GM10248 (cell line): ENCODE results near the gene TGFBR3.

Experiments used
- CTCF ChIA-PET: fragments of 300-600 bp; sonication (Branson Sonifier 250); formaldehyde crosslinking; extraction: SDS; loops from one replicate; lab custom pipeline; 2021; ENCODE audit warnings: antibody characterized with exemption; lab: Yijun Ruan, JAX
- POLR2A ChIA-PET: fragments of 350-650 bp; sonication (Branson Sonifier 250); formaldehyde crosslinking; extraction: SDS; loops from one replicate; lab custom pipeline; 2020; ENCODE audit warnings: antibody characterized with exemption; lab: Yijun Ruan, JAX
- DNase-seq: peaks from one replicate; pipeline ENCODE4 v3.0.0; 2012; ENCODE audit errors: extremely low spot score
- CTCF ChIP-seq: IDR thresholded peaks from 2 replicates; pipeline ENCODE4 v1.5.1; 2012; ENCODE audit warnings: mild to moderate bottlenecking, low read depth; ENCODE audit errors: extremely low read depth, missing control alignments, control extremely low read depth

TGFBR3 gene

DNA sequence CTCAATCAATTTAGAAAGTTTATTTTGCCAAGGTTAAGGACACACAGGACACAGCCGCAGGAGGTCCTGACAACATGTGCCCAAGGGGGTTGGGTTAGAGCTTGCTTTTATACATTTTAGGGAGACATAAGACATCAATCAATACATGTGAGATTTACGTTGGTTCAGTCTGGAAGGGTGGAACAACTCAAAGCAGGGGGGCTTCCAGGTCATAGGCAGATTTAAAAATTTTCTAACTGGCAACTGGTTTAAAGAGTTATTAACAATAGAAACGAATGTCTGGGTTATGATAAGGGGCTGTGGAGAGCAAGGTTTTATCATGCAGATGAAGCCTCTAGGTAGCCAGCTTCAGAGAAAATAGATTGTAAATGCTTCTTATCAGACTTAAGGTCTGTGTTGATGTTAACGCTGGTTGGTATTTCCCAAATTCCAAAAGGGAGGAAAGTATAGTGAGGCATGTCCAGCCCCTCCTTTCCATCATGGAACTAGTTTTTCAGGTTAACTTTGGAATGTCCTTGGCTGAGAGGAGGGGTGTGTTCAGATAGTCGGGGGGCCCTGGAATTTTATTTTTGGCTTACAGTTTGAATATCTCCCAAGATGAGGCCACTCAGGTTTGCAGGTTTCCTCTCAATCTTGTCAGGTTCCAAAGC is 31.0 kb upstream of the TGFBR3 start:
- DNase-seq = no peak
- ChIA-PET POLR2A (no interaction called here), CTCF (interaction anchor here (1.2 to 1.4 kb wide), 2 partner anchors 12 to 633 kb away, joined by 4 to 5 read pairs; no protein-coding TSS in a partner anchor)
- no peak for TF ChIP-seq CTCF

DNA sequence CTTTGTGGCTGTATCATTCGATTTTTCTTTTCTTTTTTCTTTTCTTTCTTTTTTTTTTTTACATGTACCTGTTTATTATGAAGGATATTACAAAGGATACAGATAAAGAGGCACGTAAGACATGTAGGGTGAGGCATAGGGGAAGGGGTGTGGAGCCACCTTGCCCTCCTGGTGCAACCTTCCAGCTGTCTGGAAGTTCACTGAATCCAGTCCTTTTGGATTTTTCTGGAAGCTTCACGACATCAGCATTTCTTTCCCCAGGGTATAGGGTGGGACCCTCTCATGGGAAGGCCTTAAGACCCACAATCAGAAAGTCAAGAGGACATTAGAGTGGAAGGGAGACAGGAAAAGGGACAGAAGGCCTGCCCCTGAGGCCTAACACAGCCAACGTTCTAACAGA is 30.1 kb upstream of the TGFBR3 start:
- no peak for TF ChIP-seq CTCF
- ChIA-PET POLR2A (no interaction called here), CTCF (interaction anchor here (1.0 to 1.4 kb wide), 2 partner anchors 10 to 633 kb away, joined by 3 to 5 read pairs; no protein-coding TSS in a partner anchor)
- DNase-seq = no peak

DNA sequence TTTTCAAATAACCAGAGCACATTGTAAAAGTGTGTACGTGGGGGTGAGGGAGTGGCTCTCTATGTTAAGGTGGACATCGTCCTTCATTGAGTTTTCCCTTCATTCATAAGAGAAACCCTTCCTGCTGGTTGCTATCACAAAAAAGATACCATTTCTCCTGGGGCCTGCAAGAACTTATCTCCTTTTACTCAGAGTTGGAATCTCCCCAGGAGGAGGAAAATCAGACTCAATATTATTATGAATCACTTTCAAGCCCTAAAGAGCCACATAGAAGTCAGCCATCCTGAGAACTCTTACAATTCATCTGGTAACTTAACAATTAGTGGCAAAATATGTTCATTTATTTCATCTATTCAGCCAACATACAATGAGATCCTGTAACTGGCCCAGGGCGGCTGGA is 27.1 kb upstream of the TGFBR3 start:
- ChIA-PET POLR2A (no interaction called here), CTCF (no interaction called here)
- no peak for TF ChIP-seq CTCF
- DNase-seq = no peak

DNA sequence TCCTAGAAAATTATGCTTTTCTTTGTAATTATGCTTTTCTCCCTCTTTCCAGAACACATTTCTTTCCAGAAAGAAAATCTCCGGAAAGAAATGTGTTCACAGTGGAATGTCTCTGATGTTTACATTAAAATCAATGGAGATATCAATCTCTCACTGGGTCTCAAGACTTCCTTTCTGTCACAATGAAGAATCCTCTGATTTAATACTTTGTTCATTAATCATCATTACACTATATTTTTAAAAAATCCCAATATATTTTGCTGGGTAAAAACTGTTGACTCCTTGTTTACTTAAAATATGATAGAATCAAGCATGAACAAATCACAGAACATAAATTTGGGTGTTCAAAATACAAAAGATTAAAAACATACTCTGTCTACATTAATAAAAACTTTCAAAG is 26.3 kb upstream of the TGFBR3 start:
- ChIA-PET CTCF (no interaction called here), POLR2A (no interaction called here)
- no peak for TF ChIP-seq CTCF
- no peak for DNase-seq

GRCh38 chr1:91901231-91901630 is 15.3 kb upstream of the TGFBR3 start:
- no peak for TF ChIP-seq CTCF
- CTCF ChIA-PET = interaction anchor here (1.7 kb wide), 1 partner anchor 27 kb away, joined by 7 read pairs; no protein-coding TSS in a partner anchor
- DNase-seq = no peak
- POLR2A ChIA-PET = no interaction called here

DNA sequence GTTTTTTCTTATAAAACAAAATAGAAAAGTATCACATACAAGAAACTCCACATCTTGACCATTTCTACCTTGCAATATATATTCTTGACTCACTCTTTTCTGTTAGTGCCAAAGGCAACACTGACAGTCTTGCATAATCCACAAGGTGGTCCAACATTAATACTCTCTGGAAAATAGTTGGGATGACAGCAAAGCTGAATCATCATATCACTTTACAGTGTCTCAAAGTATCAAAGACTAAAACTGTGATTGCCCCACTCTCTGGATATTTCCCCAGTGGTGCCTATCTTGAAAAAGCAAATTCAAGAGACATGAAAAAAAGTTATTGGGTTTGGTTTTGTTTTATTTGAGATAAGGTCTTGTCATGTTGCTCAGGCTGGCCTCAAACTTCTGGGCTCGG is 14.6 kb upstream of the TGFBR3 start:
- no peak for DNase-seq
- TF ChIP-seq CTCF = no peak
- CTCF ChIA-PET = interaction anchor here (1.7 kb wide), 1 partner anchor 28 kb away, joined by 7 read pairs; no protein-coding TSS in a partner anchor
- POLR2A ChIA-PET = no interaction called here
